ENCODE measurements around the gene RXRA.
"Not testable (repeated sequence)": the region's sequence is repeated elsewhere in the genome, so short reads cannot be mapped to it uniquely, and the experiment has no call there.

The RXRA gene

GRCh38 chr9:134304261-134304660 is 22.0 kb upstream of the RXRA start:
- Histone ChIP-seq H2AFZ (no peak overlapping the region), H3K4me2 (ENCODE audit: low read length) (no peak overlapping the region), H3K79me2 (no peaks in the 10 kb centered on the region), H3K9ac (no peak overlapping the region), H3K9me3 (ENCODE audit: control insufficient read depth, low read length) (no peaks in the 10 kb centered on the region), H3K27me3 (ENCODE audit: control insufficient read depth, insufficient read depth, low read length) (no peaks in the 10 kb centered on the region), H3K36me3 (ENCODE audit: control insufficient read depth, insufficient read depth, low read length) (no peaks in the 10 kb centered on the region), H3K27ac (no peak overlapping the region), H3K4me3 (ENCODE audit: low read depth, low read length) (no peak overlapping the region), H3K4me1 (peaks cover 13% of the 10 kb centered on the region)
- TF ChIP-seq CTCF (IDR thresholded peaks at IDR 0.05): no peak

GRCh38 chr9:134304690-134305089 is 21.6 kb upstream of the RXRA start:
- H3K27ac ChIP-seq: no peak overlapping the region
- no peaks in the 10 kb centered on the region for H3K9me3 ChIP-seq (ENCODE audit: control insufficient read depth, low read length)
- H3K79me2 ChIP-seq: no peaks in the 10 kb centered on the region
- no peak overlapping the region for H2AFZ ChIP-seq
- no peaks in the 10 kb centered on the region for H3K36me3 ChIP-seq (ENCODE audit: control insufficient read depth, insufficient read depth, low read length)
- H3K4me2 ChIP-seq (ENCODE audit: low read length): no peak overlapping the region
- TF ChIP-seq CTCF (IDR thresholded peaks at IDR 0.05): no peak
- no peak overlapping the region for H3K9ac ChIP-seq
- H3K27me3 ChIP-seq (ENCODE audit: control insufficient read depth, insufficient read depth, low read length): no peaks in the 10 kb centered on the region
- no peak overlapping the region for H3K4me3 ChIP-seq (ENCODE audit: low read depth, low read length)
- peaks cover 10% of the 10 kb centered on the region for H3K4me1 ChIP-seq

- H2AFZ ChIP-seq: no peak overlapping the region
- H3K79me2 ChIP-seq: no peaks in the 10 kb centered on the region
- H3K36me3 ChIP-seq (ENCODE audit: control insufficient read depth, insufficient read depth, low read length): no peaks in the 10 kb centered on the region
- H3K9ac ChIP-seq: no peak overlapping the region
- H3K27ac ChIP-seq: no peak overlapping the region
- no peak overlapping the region for H3K4me2 ChIP-seq (ENCODE audit: low read length)
- peaks cover 4% of the 10 kb centered on the region for H3K4me1 ChIP-seq
- no peaks in the 10 kb centered on the region for H3K9me3 ChIP-seq (ENCODE audit: control insufficient read depth, low read length)
- TF ChIP-seq CTCF (IDR thresholded peaks at IDR 0.05): no peak
- no peak overlapping the region for H3K4me3 ChIP-seq (ENCODE audit: low read depth, low read length)
- no peaks in the 10 kb centered on the region for H3K27me3 ChIP-seq (ENCODE audit: control insufficient read depth, insufficient read depth, low read length)
Observed at GRCh38 chr9:134305533-134305932, 20.7 kb upstream of the RXRA start.

- not testable (repeated sequence) for H3K79me2 ChIP-seq; H3K27ac ChIP-seq; H3K4me1 ChIP-seq; H3K9ac ChIP-seq; H3K36me3 ChIP-seq (ENCODE audit: control insufficient read depth, insufficient read depth, low read length); H3K4me2 ChIP-seq (ENCODE audit: low read length); H2AFZ ChIP-seq; H3K27me3 ChIP-seq (ENCODE audit: control insufficient read depth, insufficient read depth, low read length); H3K4me3 ChIP-seq (ENCODE audit: low read depth, low read length); H3K9me3 ChIP-seq (ENCODE audit: control insufficient read depth, low read length)
Observed at GRCh38 chr9:134306042-134306441, 20.2 kb upstream of the RXRA start.

DNA sequence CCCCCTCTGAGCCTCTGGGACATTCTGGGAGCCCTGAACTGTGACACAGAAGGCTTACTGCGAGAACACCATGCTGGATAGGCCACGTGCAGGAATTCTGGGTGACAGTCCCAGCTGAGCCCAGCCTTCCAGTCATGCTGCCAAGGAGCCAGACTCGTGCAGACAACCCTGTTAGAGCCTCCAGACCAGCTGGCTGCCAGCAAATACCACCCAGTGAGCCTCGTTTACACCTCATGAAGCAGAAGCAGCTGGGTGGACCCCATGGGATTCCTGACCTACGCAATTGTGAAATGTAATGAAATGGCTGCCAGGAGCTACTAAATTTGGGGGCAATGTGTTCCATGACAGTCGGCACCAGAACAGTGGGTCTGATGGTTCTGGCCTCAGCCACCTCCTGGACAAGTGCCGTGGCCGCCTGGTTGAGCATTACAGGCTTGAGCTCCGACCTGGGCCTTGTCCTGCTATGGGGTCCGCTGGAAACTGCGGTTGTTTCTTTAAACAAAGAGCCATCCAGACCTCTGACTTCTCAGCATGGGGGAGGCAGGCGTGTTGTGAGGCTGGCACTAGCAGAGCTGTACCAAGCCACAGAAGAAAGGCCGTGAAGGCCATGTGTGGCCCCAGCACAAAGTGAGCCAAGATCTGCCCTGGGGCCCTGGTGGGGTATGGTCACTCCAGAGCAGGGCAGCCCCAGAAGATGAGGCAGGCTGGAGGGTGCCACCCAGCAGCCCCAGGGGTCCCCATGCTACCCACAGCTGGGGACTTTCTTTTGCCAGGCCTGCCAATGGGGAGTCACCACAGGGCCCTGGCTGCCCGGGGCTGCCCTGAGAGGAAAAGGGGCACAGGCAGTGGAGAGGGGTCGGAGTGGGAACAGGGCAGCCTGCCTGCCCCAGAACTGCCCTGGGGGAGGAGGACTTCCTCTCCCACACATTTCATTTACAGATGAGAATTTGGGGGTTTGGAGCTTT is 19.3 kb upstream of the RXRA start:
- Histone ChIP-seq H3K27me3 (ENCODE audit: control insufficient read depth, insufficient read depth, low read length) (no peaks in the 10 kb centered on the region), H2AFZ (no peak overlapping the region), H3K9ac (no peak overlapping the region), H3K4me1 (no peaks in the 10 kb centered on the region), H3K4me2 (ENCODE audit: low read length) (no peak overlapping the region), H3K4me3 (ENCODE audit: low read depth, low read length) (no peak overlapping the region), H3K36me3 (ENCODE audit: control insufficient read depth, insufficient read depth, low read length) (no peaks in the 10 kb centered on the region), H3K9me3 (ENCODE audit: control insufficient read depth, low read length) (no peaks in the 10 kb centered on the region), H3K79me2 (no peaks in the 10 kb centered on the region), H3K27ac (no peak overlapping the region)
- TF ChIP-seq CTCF (IDR thresholded peaks at IDR 0.05): no peak

Data from parathyroid adenoma (tissue), 2 donors.